Dendritic cell treated with granulocyte-macrophage colony-stimulating factor and Interleukin-4, amounts not matched to agents 40 ng/mL and 50 ng/mL, for 4 days (primary cell): ENCODE data around the gene FZD1.
A peak's percentile ranks its signal among the peaks of the same experiment; 100 is the strongest.

ENCODE experiments used
- H3K27ac Mint-ChIP-seq: one replicate; pipeline ENCODE4 v1.8.0; 2022; ENCODE audit warnings: mild to moderate bottlenecking, mixed read lengths
- H3K27me3 Mint-ChIP-seq: one replicate; pipeline ENCODE4 v1.8.0; 2022; ENCODE audit warnings: mild to moderate bottlenecking, mixed read lengths
- H3K36me3 Mint-ChIP-seq: one replicate; pipeline ENCODE4 v1.8.0; 2022; ENCODE audit warnings: low read depth, mixed read lengths
- H3K4me1 Mint-ChIP-seq: one replicate; pipeline ENCODE4 v1.8.0; 2022; ENCODE audit warnings: low read depth, mixed read lengths
- H3K4me3 Mint-ChIP-seq: one replicate; pipeline ENCODE4 v1.8.0; 2022; ENCODE audit warnings: mild to moderate bottlenecking, moderate library complexity, mixed read lengths
- H3K9me3 Mint-ChIP-seq: one replicate; pipeline ENCODE4 v1.8.0; 2022; ENCODE audit warnings: mixed read lengths
- intact Hi-C: fragments of 100-400 bp; cut with micrococcal nuclease; formaldehyde crosslinking; loops from one replicate; pipeline ENCODE4 v1.15.0; 2022

The FZD1 gene

GRCh38 chr7:91280185-91280584 lies 16.0 kb downstream of the FZD1 start:
- H3K9me3 Mint-ChIP-seq = no peaks in the 10 kb centered on the region
- intact Hi-C loops = loop anchor here (10.0 kb wide), 1 partner anchor 195 kb away; no protein-coding TSS in a partner anchor
- no peaks in the 10 kb centered on the region for H3K36me3 Mint-ChIP-seq
- H3K4me1 Mint-ChIP-seq = peaks cover 5% of the 10 kb centered on the region
- H3K4me3 Mint-ChIP-seq = no peak overlapping the region
- peaks cover 2% of the 10 kb centered on the region for H3K27me3 Mint-ChIP-seq
- H3K27ac Mint-ChIP-seq = no peak overlapping the region

DNA sequence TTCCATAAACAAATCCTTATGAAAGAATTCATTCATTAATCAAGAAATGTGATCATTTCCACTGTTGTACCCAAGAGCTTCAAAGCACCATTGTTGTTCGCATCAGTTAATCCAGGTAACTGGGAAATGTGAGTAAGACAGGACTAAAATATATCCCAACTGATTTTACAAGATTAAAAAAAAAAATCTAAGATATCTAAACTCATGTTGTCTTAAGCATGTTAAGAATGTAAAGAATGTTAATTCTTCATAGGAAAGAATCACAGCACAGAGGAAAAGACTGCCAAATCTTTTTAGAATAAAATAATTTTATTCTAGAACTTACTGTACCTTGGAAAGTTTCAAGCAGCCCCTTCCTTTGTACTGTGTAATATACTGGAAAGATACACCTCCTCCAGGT lies 16.4 kb downstream of the FZD1 start:
- H3K9me3 Mint-ChIP-seq = no peaks in the 10 kb centered on the region
- peaks cover 2% of the 10 kb centered on the region for H3K27me3 Mint-ChIP-seq
- no peaks in the 10 kb centered on the region for H3K36me3 Mint-ChIP-seq
- intact Hi-C loops = loop anchor here (10.0 kb wide), 1 partner anchor 196 kb away; no protein-coding TSS in a partner anchor
- H3K27ac Mint-ChIP-seq = no peak overlapping the region
- peaks cover 7% of the 10 kb centered on the region for H3K4me1 Mint-ChIP-seq
- H3K4me3 Mint-ChIP-seq = no peak overlapping the region

GRCh38 chr7:91285696-91286355 lies 21.6 kb downstream of the FZD1 start:
- Mint-ChIP-seq H3K36me3 (no peaks in the 10 kb centered on the region), H3K27ac (no peak overlapping the region), H3K9me3 (no peaks in the 10 kb centered on the region), H3K27me3 (peaks cover 2% of the 10 kb centered on the region), H3K4me3 (no peak overlapping the region), H3K4me1 (peaks cover 37% of the 10 kb centered on the region)
- intact Hi-C loops = loop anchor here (2.0 to 10.0 kb wide), 2 partner anchors 21 to 201 kb away; partner anchors contain the start of gene FZD1

DNA sequence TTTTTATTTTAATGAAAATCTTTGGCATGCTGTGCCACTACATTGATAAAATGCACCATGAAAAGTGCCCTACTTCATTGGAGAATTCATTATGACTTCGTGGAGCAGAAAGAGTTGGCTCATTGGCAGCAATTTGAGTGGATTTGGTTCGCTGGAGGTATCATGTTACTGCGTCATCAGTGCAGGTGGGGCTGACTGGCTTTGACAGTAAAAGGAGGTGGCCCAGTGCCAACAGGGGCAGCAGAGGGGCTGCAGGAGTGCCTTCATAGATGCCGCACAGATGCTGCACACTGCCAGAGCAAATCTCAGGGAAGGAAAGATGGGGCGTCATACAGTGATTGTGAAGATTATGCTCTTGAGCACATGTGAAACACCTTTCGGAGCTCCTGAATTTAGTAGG lies 22.2 kb downstream of the FZD1 start:
- Mint-ChIP-seq H3K27me3 (peaks cover 2% of the 10 kb centered on the region), H3K9me3 (no peaks in the 10 kb centered on the region), H3K4me1 (peaks cover 37% of the 10 kb centered on the region), H3K27ac (peak overlapping the region; percentile 75), H3K4me3 (no peak overlapping the region), H3K36me3 (no peaks in the 10 kb centered on the region)
- intact Hi-C loops = loop anchor here (2.0 to 10.0 kb wide), 2 partner anchors 22 to 202 kb away; partner anchors contain the start of gene FZD1

GRCh38 chr7:91287371-91288084 lies 23.3 kb downstream of the FZD1 start:
- Mint-ChIP-seq H3K27ac (peak overlapping the region; percentile 75), H3K27me3 (peaks cover 2% of the 10 kb centered on the region), H3K9me3 (no peaks in the 10 kb centered on the region), H3K4me3 (no peak overlapping the region), H3K36me3 (no peaks in the 10 kb centered on the region), H3K4me1 (peaks cover 42% of the 10 kb centered on the region)
- intact Hi-C loops = loop anchor here (2.0 to 10.0 kb wide), 3 partner anchors 23 to 349 kb away; partner anchors contain the start of gene FZD1

GRCh38 chr7:91288208-91288824 lies 24.1 kb downstream of the FZD1 start:
- Mint-ChIP-seq H3K4me1 (peaks cover 47% of the 10 kb centered on the region), H3K4me3 (no peak overlapping the region), H3K27me3 (no peaks in the 10 kb centered on the region), H3K9me3 (no peaks in the 10 kb centered on the region), H3K27ac (no peak overlapping the region), H3K36me3 (no peaks in the 10 kb centered on the region)
- intact Hi-C loops = loop anchor here (2.0 to 10.0 kb wide), 2 partner anchors 204 to 348 kb away; no protein-coding TSS in a partner anchor

- no peak overlapping the region for H3K27ac Mint-ChIP-seq
- peaks cover 3% of the 10 kb centered on the region for H3K27me3 Mint-ChIP-seq
- no peaks in the 10 kb centered on the region for H3K9me3 Mint-ChIP-seq
- no peak overlapping the region for H3K4me3 Mint-ChIP-seq
- H3K36me3 Mint-ChIP-seq = no peaks in the 10 kb centered on the region
- intact Hi-C loops = loop anchor here (2.0 to 10.0 kb wide), 2 partner anchors 205 to 347 kb away; no protein-coding TSS in a partner anchor
- peaks cover 47% of the 10 kb centered on the region for H3K4me1 Mint-ChIP-seq
Observed at GRCh38 chr7:91289633-91290254, 25.5 kb downstream of the FZD1 start.

DNA sequence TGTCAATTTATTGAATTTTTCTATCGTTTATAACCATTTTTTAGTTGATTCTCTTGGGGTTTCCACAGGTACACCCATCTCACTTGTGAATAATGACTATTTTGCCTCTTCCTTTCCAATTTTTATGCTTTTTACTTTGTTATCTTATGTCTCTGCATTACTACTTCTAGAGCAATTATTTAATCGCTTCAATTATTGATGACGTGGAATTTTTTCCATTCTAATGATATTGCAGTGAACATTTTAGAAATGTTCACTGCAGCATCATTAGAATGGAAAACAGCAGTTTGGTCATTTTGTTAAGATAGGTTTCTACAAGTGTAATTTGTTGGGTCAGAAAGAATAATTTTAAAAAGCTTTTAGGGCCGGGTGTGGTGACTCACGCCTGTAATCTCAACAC lies 27.1 kb downstream of the FZD1 start:
- no peak overlapping the region for H3K4me3 Mint-ChIP-seq
- H3K9me3 Mint-ChIP-seq = no peaks in the 10 kb centered on the region
- peaks cover 33% of the 10 kb centered on the region for H3K4me1 Mint-ChIP-seq
- peaks cover 3% of the 10 kb centered on the region for H3K27me3 Mint-ChIP-seq
- no peak overlapping the region for H3K27ac Mint-ChIP-seq
- H3K36me3 Mint-ChIP-seq = no peaks in the 10 kb centered on the region
- intact Hi-C loops = no loop called here

GRCh38 chr7:91291902-91292301 lies 27.7 kb downstream of the FZD1 start:
- intact Hi-C loops = no loop called here
- Mint-ChIP-seq H3K9me3 (no peaks in the 10 kb centered on the region), H3K36me3 (no peaks in the 10 kb centered on the region), H3K27me3 (peaks cover 3% of the 10 kb centered on the region), H3K4me3 (no peak overlapping the region), H3K4me1 (peaks cover 29% of the 10 kb centered on the region), H3K27ac (no peak overlapping the region)

DNA sequence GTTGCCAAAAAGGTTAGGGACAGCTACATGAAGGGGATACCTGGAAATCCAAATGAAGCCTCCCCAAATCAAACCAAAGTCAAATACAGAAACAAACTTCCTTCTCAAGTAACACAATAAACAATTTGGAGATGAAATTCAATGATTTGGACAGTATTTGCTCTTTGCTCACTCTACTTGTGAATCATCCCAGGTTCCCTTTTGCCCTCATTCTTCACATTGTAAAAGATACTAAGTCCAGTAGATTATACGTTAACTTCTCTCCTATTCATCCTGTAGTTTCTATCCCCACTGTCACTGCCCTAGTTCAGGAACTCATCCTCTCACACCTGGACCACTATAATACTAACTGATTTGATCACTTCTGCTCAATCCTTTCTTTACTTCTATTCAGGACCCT lies 28.3 kb downstream of the FZD1 start:
- intact Hi-C loops = no loop called here
- H3K4me1 Mint-ChIP-seq = peaks cover 22% of the 10 kb centered on the region
- H3K27me3 Mint-ChIP-seq = peaks cover 3% of the 10 kb centered on the region

GRCh38 chr7:91293136-91293535 lies 28.9 kb downstream of the FZD1 start:
- Mint-ChIP-seq H3K36me3 (no peaks in the 10 kb centered on the region), H3K4me1 (peaks cover 16% of the 10 kb centered on the region), H3K27me3 (peaks cover 3% of the 10 kb centered on the region), H3K27ac (no peak overlapping the region), H3K4me3 (no peak overlapping the region), H3K9me3 (no peaks in the 10 kb centered on the region)
- intact Hi-C loops = no loop called here

More for the DNA sequence above, 28.3 kb downstream of the FZD1 start:
- Mint-ChIP-seq H3K27ac (no peak overlapping the region), H3K36me3 (no peaks in the 10 kb centered on the region), H3K4me3 (no peak overlapping the region), H3K9me3 (no peaks in the 10 kb centered on the region)

DNA sequence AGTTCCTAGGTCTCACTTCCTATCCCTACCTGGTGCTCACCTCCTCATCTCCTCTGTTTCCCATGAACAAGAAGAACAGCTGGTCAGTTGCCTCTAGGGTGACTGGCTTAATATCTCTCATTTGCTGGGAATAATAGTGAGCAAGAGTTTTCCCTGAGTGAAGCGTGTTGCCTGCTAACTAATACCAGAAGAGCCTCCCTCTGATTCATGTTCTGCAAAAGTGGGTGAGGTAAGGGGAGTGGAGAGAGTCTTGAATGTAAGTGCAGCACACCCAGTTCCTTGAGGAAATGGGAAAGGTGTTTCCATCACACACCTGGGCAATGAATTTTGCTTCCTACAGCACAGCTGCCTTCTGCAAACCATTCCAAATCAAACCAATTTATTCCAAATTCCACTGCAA lies 29.6 kb downstream of the FZD1 start:
- Mint-ChIP-seq H3K9me3 (no peaks in the 10 kb centered on the region), H3K4me1 (peaks cover 10% of the 10 kb centered on the region), H3K36me3 (no peaks in the 10 kb centered on the region), H3K4me3 (no peak overlapping the region), H3K27ac (no peak overlapping the region), H3K27me3 (peaks cover 3% of the 10 kb centered on the region)
- intact Hi-C loops = no loop called here

- H3K4me1 Mint-ChIP-seq = peaks cover 10% of the 10 kb centered on the region
- no peaks in the 10 kb centered on the region for H3K9me3 Mint-ChIP-seq
- no peak overlapping the region for H3K4me3 Mint-ChIP-seq
- no peaks in the 10 kb centered on the region for H3K36me3 Mint-ChIP-seq
- H3K27me3 Mint-ChIP-seq = peaks cover 3% of the 10 kb centered on the region
- H3K27ac Mint-ChIP-seq = no peak overlapping the region
- intact Hi-C loops = no loop called here
Observed at GRCh38 chr7:91294639-91295220, 30.5 kb downstream of the FZD1 start.
